Activated gamma-delta T cell treated with Interleukin-2 at 50 U/mL for 16 hours (primary cell): ENCODE data around the gene RAPSN.

Experiments
- DNase-seq: peaks from one replicate; pipeline ENCODE4 v3.0.0-alpha.2; 2020

RAPSN gene

GRCh38 chr11:47387944-47388696, 60.8 kb downstream of the RAPSN start:
- DNase-seq: no peak
